SK-N-SH treated with all-trans-retinoic acid at 6 μM for 48 hours (cell line): ENCODE results near the gene RGS12.

Source experiments
- ATAC-seq: fragments of 200-7000 bp; cut with Tn5 transposase; 3 replicates; pipeline ENCODE4 v1.9.1; 2020; ENCODE audit warnings: mild to moderate bottlenecking, moderate library complexity
- BACH2 ChIP-seq: fragments of 250-450 bp; sonication (Bioruptor Pico); IDR thresholded peaks from 2 replicates; pipeline ENCODE4 v1.9.0; 2021; ENCODE audit warnings: mild to moderate bottlenecking, borderline replicate concordance
- CSDC2 ChIP-seq: fragments of 250-450 bp; sonication (Bioruptor Pico); IDR thresholded peaks from 2 replicates; pipeline ENCODE4 v1.5.0; 2020; ENCODE audit warnings: mild to moderate bottlenecking, moderate library complexity
- ISL1 ChIP-seq: fragments of 250-450 bp; sonication (Bioruptor Pico); IDR thresholded peaks from 2 replicates; pipeline ENCODE4 v2.1.2; 2022; ENCODE audit warnings: mild to moderate bottlenecking, moderate library complexity
- OSR1 ChIP-seq: fragments of 250-450 bp; sonication (Bioruptor Pico); IDR thresholded peaks from 2 replicates; pipeline ENCODE4 v1.8.0; 2022; ENCODE audit warnings: moderate library complexity, mild to moderate bottlenecking, inconsistent platforms
- PPARA ChIP-seq: fragments of 250-450 bp; sonication (Bioruptor Pico); IDR thresholded peaks from 2 replicates; pipeline ENCODE4 v1.5.0; 2020; ENCODE audit warnings: mild to moderate bottlenecking, borderline replicate concordance
- RARB ChIP-seq: fragments of 250-450 bp; sonication (Bioruptor Pico); IDR thresholded peaks from 2 replicates; pipeline ENCODE4 v1.8.0; 2021; ENCODE audit warnings: mild to moderate bottlenecking, moderate library complexity
- SNAI2 ChIP-seq: fragments of 250-450 bp; sonication (Bioruptor Pico); IDR thresholded peaks from 2 replicates; pipeline ENCODE4 v1.5.0; 2020; ENCODE audit warnings: mild to moderate bottlenecking, moderate library complexity
- TCF4 ChIP-seq: fragments of 250-450 bp; sonication (Bioruptor Pico); IDR thresholded peaks from 2 replicates; pipeline ENCODE4 v1.8.0; 2021; ENCODE audit warnings: mild to moderate bottlenecking, moderate library complexity, borderline replicate concordance
- TOX ChIP-seq: fragments of 250-450 bp; sonication (Bioruptor Pico); IDR thresholded peaks from 2 replicates; pipeline ENCODE4 v1.8.0; 2021; ENCODE audit warnings: mild to moderate bottlenecking, moderate library complexity, borderline replicate concordance
- ZC3H10 ChIP-seq: fragments of 250-450 bp; sonication (Bioruptor Pico); IDR thresholded peaks from 2 replicates; pipeline ENCODE4 v1.5.1; 2021; ENCODE audit warnings: mild to moderate bottlenecking, moderate library complexity
- ZFP3 ChIP-seq: fragments of 250-450 bp; sonication (Bioruptor Pico); IDR thresholded peaks from 2 replicates; pipeline ENCODE4 v1.5.0; 2020; ENCODE audit warnings: mild to moderate bottlenecking, moderate library complexity
- ZFP30 ChIP-seq: fragments of 450-650 bp; formaldehyde crosslinking; IDR thresholded peaks from 2 replicates; pipeline ENCODE4 v1.5.0; 2022; ENCODE audit warnings: mild to moderate bottlenecking, moderate library complexity
- ZNF8 ChIP-seq: fragments of 450-650 bp; formaldehyde crosslinking; IDR thresholded peaks from 2 replicates; pipeline ENCODE4 v1.5.0; 2020; ENCODE audit warnings: mild to moderate bottlenecking, moderate library complexity
- TF ChIP-seq, protein P1 (sequence below): fragments of 250-450 bp; sonication (Bioruptor Pico); IDR thresholded peaks from 2 replicates; pipeline ENCODE4 v1.5.1; 2020; ENCODE audit warnings: low read depth, mild to moderate bottlenecking, moderate library complexity
- TF ChIP-seq, protein P2 (sequence below): fragments of 250-450 bp; sonication (Bioruptor Pico); IDR thresholded peaks from 2 replicates; pipeline ENCODE4 v1.8.0; 2020; ENCODE audit warnings: mild to moderate bottlenecking, moderate library complexity, borderline replicate concordance
- TF ChIP-seq, protein P3 (sequence below): fragments of 250-450 bp; sonication (Bioruptor Pico); IDR thresholded peaks from 2 replicates; pipeline ENCODE4 v1.5.1; 2021; ENCODE audit warnings: mild to moderate bottlenecking, moderate library complexity
- TF ChIP-seq, protein P4 (sequence below): fragments of 250-450 bp; sonication (Bioruptor Pico); IDR thresholded peaks from 2 replicates; pipeline ENCODE4 v1.8.0; 2021; ENCODE audit warnings: low read depth, mild to moderate bottlenecking, moderate library complexity, borderline replicate concordance

RGS12 gene

DNA sequence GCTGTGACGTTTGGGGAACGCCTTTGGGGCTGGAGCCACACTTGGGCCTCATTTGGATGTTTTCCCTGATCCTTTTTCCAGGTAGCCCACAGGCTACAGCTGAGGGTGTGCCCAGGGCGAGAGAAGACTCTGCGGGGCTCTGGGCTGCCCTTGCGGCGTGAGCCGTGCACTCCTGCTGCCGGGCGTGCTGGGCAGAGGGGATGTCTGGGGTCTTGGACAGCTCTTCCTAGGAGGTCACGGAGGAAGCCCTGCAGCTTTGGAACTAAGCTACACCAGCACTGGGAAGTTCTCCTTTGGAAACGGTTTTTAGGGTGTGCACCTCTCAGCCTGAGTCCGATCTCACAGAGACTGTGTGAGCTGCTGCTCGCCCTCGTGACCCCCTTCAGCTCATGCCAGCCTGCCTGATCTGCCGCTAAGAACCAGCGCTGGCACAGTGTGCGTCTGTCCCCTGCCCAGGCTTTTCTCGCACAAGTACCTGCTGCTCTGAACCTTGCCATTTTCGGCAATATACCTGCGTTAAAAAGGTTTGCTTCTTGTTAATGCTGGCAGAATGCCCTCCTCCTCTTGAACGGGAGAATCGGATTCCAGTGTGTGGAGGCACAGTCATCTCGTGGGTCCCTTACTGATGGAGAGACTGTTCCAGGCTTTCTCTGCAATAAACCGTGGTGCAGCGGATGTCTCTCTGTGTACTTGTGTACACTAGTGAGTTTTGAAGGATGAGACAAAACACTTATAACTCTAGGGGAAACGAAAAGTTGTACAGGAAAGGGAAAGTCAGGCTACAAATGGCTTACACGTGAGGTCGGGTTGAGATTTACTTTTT is 29.6 kb upstream of the RGS12 start:
- ATAC-seq, result no peak
- TF ChIP-seq, protein P1, sequence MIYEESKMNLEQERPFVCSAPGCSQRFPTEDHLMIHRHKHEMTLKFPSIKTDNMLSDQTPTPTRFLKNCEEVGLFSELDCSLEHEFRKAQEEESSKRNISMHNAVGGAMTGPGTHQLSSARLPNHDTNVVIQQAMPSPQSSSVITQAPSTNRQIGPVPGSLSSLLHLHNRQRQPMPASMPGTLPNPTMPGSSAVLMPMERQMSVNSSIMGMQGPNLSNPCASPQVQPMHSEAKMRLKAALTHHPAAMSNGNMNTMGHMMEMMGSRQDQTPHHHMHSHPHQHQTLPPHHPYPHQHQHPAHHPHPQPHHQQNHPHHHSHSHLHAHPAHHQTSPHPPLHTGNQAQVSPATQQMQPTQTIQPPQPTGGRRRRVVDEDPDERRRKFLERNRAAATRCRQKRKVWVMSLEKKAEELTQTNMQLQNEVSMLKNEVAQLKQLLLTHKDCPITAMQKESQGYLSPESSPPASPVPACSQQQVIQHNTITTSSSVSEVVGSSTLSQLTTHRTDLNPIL (CRISPR knock-in tag), result no peak
- no peak for TF ChIP-seq CSDC2 (CRISPR knock-in tag)
- no peak for TF ChIP-seq ZFP30 (CRISPR knock-in tag)
- TF ChIP-seq, protein P2, sequence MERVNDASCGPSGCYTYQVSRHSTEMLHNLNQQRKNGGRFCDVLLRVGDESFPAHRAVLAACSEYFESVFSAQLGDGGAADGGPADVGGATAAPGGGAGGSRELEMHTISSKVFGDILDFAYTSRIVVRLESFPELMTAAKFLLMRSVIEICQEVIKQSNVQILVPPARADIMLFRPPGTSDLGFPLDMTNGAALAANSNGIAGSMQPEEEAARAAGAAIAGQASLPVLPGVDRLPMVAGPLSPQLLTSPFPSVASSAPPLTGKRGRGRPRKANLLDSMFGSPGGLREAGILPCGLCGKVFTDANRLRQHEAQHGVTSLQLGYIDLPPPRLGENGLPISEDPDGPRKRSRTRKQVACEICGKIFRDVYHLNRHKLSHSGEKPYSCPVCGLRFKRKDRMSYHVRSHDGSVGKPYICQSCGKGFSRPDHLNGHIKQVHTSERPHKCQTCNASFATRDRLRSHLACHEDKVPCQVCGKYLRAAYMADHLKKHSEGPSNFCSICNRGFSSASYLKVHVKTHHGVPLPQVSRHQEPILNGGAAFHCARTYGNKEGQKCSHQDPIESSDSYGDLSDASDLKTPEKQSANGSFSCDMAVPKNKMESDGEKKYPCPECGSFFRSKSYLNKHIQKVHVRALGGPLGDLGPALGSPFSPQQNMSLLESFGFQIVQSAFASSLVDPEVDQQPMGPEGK, result no peak
- TF ChIP-seq ZNF8, result no peak
- TF ChIP-seq ZC3H10 (CRISPR knock-in tag), result no peak
- TF ChIP-seq, protein P3, sequence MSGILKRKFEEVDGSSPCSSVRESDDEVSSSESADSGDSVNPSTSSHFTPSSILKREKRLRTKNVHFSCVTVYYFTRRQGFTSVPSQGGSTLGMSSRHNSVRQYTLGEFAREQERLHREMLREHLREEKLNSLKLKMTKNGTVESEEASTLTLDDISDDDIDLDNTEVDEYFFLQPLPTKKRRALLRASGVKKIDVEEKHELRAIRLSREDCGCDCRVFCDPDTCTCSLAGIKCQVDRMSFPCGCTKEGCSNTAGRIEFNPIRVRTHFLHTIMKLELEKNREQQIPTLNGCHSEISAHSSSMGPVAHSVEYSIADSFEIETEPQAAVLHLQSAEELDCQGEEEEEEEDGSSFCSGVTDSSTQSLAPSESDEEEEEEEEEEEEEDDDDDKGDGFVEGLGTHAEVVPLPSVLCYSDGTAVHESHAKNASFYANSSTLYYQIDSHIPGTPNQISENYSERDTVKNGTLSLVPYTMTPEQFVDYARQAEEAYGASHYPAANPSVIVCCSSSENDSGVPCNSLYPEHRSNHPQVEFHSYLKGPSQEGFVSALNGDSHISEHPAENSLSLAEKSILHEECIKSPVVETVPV (CRISPR knock-in tag), result no peak
- TF ChIP-seq TOX (CRISPR knock-in tag), result no peak

DNA sequence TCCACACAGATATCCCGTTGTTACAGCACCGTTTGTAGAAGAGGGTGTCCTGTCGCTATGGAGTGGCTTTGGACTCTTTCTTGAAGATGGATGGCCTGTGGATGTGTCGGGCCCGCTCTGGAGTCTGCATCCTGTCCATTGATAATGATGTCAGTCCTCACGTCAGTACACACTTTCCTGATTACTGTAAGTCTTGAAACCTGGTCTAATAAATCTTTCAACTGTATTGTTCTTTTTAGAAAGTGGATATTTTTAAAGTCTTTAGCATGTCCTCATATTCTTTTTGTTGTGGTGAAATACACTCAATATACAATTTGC is 29.0 kb upstream of the RGS12 start:
- no peak for TF ChIP-seq ISL1 (CRISPR knock-in tag)
- no peak for ATAC-seq

DNA sequence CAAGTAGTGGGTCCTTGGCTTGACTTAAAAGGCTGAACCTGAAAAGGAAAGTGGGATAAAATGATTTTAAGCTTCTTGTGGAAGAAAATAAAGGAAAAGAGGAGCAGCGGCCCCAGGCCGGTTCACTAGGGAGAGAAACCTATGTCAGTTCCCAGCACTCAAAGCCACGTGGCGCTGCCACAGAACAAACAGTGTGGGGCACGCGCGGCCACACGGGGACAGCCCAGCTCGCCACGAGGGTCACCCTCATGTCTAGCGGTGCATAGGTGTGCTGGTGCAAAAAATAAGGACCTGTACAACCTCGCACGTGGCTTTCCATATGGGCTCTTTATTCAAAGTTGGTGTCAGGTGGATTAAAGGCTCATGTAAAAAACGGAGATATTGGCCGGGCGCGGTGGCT is 26.7 kb upstream of the RGS12 start:
- TF ChIP-seq, protein P1 (CRISPR knock-in tag), result no peak
- TF ChIP-seq TCF4 (CRISPR knock-in tag), result no peak
- TF ChIP-seq PPARA (CRISPR knock-in tag), result no peak
- TF ChIP-seq, protein P4, sequence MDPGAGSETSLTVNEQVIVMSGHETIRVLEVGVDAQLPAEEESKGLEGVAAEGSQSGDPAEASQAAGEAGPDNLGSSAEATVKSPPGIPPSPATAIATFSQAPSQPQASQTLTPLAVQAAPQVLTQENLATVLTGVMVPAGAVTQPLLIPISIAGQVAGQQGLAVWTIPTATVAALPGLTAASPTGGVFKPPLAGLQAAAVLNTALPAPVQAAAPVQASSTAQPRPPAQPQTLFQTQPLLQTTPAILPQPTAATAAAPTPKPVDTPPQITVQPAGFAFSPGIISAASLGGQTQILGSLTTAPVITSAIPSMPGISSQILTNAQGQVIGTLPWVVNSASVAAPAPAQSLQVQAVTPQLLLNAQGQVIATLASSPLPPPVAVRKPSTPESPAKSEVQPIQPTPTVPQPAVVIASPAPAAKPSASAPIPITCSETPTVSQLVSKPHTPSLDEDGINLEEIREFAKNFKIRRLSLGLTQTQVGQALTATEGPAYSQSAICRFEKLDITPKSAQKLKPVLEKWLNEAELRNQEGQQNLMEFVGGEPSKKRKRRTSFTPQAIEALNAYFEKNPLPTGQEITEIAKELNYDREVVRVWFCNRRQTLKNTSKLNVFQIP (CRISPR knock-in tag), result no peak
- TF ChIP-seq OSR1 (CRISPR knock-in tag), result no peak
- TF ChIP-seq, protein P2, result no peak
- no peak for TF ChIP-seq TOX (CRISPR knock-in tag)
- TF ChIP-seq, protein P3 (CRISPR knock-in tag), result no peak
- no peak for TF ChIP-seq RARB (CRISPR knock-in tag)
- TF ChIP-seq SNAI2 (CRISPR knock-in tag), result no peak
- no peak for TF ChIP-seq BACH2 (CRISPR knock-in tag)
- no peak for TF ChIP-seq ISL1 (CRISPR knock-in tag)
- TF ChIP-seq ZFP3, result no peak
- TF ChIP-seq ZFP30 (CRISPR knock-in tag), result no peak
- ATAC-seq, result no peak
